MCF 10A (cell line): ENCODE results near the gene DDX27. TPM values are rescaled to one million over a fixed set of nuclear protein-coding genes. Genes with fewer than 3 reads are reported as not detected.

ENCODE experiments used
- BruUV-seq: library from RNA; stranded (reverse); fragments of 400-500 nt; replicated peaks from 2 replicates; lab custom pipeline; 2021; lab: Mats Ljungman, UMichigan
- CTCF ChIA-PET: fragments of 300-600 bp; sonication (Branson Sonifier 250); formaldehyde crosslinking; extraction: SDS; loops from one replicate; lab custom pipeline; 2021; ENCODE audit warnings: antibody characterized with exemption, inconsistent platforms; lab: Yijun Ruan, JAX
- POLR2A ChIA-PET: fragments of 300-600, 350-650 bp; sonication (Branson Sonifier 250); formaldehyde crosslinking; extraction: SDS; loops from one replicate; lab custom pipeline; 2020; ENCODE audit warnings: antibody characterized with exemption, inconsistent platforms; lab: Yijun Ruan, JAX
- DNase-seq: peaks from one replicate; pipeline ENCODE4 v3.0.0-alpha.2; 2018; ENCODE audit not compliant: unreplicated experiment
- H3K27ac Mint-ChIP-seq: one replicate; pipeline ENCODE4 v1.8.0; 2022; ENCODE audit warnings: mild to moderate bottlenecking, low read depth, mixed read lengths; ENCODE audit not compliant: unreplicated experiment
- H3K27me3 Mint-ChIP-seq: one replicate; pipeline ENCODE4 v1.8.0; 2022; ENCODE audit warnings: mixed read lengths; ENCODE audit not compliant: insufficient read depth, unreplicated experiment
- H3K36me3 Mint-ChIP-seq: one replicate; pipeline ENCODE4 v1.8.0; 2022; ENCODE audit warnings: mild to moderate bottlenecking, moderate library complexity, mixed read lengths; ENCODE audit not compliant: insufficient read depth, unreplicated experiment
- H3K4me1 Mint-ChIP-seq: one replicate; pipeline ENCODE4 v1.8.0; 2022; ENCODE audit warnings: mixed read lengths; ENCODE audit not compliant: insufficient read depth, unreplicated experiment
- H3K4me3 Mint-ChIP-seq: one replicate; pipeline ENCODE4 v1.8.0; 2022; ENCODE audit warnings: mild to moderate bottlenecking, moderate library complexity, mixed read lengths; ENCODE audit not compliant: unreplicated experiment
- H3K9me3 Mint-ChIP-seq: one replicate; pipeline ENCODE4 v1.8.0; 2022; ENCODE audit warnings: mixed read lengths; ENCODE audit not compliant: unreplicated experiment
- CTCF ChIP-seq: fragments of 200-600 bp; IDR thresholded peaks from one replicate; pipeline ENCODE4 v1.8.0; 2022; ENCODE audit warnings: antibody characterized with exemption, mild to moderate bottlenecking; ENCODE audit not compliant: unreplicated experiment
- intact Hi-C: fragments of 100-400 bp; cut with micrococcal nuclease; formaldehyde crosslinking; loops from 2 replicates; pipeline ENCODE4 v1.14.1; 2022
- total RNA-seq: library from RNA; stranded (reverse); gene quantifications from 2 replicates; pipeline ENCODE4 v1.2.3, GENCODE V29; 2022

DDX27 gene
- total RNA-seq, 1 experiment from 2014 or later: 56.4 TPM

GRCh38 chr20:49283176-49283702, 64.0 kb downstream of the DDX27 start:
- DNase-seq: peak; percentile 31
- TF ChIP-seq CTCF: no peak
- POLR2A ChIA-PET: interaction anchor here (0.6 to 8.8 kb wide), 10 partner anchors 6 to 633 kb away, joined by 3 to 170 read pairs (median 12); partner anchors contain the start of genes DDX27 and STAU1
- Mint-ChIP-seq H3K4me1 (peaks cover 79% of the 10 kb centered on the region), H3K4me3 (peak overlapping the region; percentile 81), H3K9me3 (no peaks in the 10 kb centered on the region), H3K27ac (peak overlapping the region; percentile 96), H3K27me3 (no peaks in the 10 kb centered on the region), H3K36me3 (peaks cover 100% of the 10 kb centered on the region)
- intact Hi-C loops: loop anchor here (5.0 kb wide), 1 partner anchor 39 kb away; no protein-coding TSS in a partner anchor
- CTCF ChIA-PET: interaction anchor here (0.6 to 1.6 kb wide), 2 partner anchors 37 to 1957 kb away, joined by 3 to 5 read pairs; no protein-coding TSS in a partner anchor
- no TSS peak for BruUV-seq

DNA sequence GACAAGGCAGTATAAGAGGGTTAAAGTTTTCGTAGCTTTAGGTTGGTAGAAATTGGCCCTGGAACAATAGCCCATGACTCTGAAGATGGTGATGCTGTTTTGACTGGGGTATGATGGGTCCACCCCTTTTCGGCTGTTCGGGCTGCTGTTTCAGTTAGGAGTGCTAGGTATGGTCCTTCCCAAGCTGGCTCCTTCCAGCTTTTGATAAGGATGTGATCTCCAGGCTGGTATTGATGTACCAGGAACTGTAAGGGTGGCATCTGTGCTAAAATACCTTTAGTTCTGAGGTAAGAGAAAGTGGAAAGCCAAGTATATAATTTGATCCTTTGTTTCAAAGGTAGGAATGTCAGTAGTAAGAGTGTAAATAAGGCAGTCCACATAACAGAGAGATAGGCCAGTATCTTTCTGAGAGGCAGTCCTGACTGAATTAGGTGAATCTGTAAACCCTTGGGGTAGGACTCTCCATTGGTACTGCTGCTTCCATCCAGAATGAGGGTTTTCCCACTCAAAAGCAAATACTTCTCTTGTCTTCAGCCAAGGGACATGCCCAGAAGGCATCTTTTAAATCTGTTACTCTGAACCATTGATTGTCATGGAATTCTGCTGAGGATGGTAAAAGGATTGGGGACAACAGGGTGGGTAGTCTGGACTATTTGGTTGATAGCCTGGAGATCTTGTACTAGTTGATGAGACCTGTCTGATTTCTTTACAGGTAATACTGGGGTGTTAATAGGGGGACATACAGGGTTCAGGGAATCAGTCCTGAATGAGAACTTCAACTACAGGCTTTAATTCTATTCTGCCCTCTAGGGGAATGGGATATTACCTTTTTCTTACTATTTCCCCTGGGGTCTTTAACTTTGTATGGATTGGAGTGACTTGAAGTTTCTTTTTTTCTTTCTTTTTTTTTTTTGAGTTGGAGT, 64.7 kb downstream of the DDX27 start:
- Mint-ChIP-seq H3K4me1 (peaks cover 79% of the 10 kb centered on the region), H3K9me3 (no peaks in the 10 kb centered on the region), H3K27ac (peak overlapping the region; percentile 96), H3K36me3 (peaks cover 100% of the 10 kb centered on the region), H3K27me3 (no peaks in the 10 kb centered on the region), H3K4me3 (peak overlapping the region; percentile 81)
- BruUV-seq: no TSS peak
- POLR2A ChIA-PET: interaction anchor here (0.6 to 8.8 kb wide), 7 partner anchors 5 to 632 kb away, joined by 3 to 170 read pairs (median 34); partner anchors contain the start of genes DDX27 and STAU1
- CTCF ChIA-PET: interaction anchor here (1.6 kb wide), 1 partner anchor 36 kb away, joined by 5 read pairs; no protein-coding TSS in a partner anchor
- DNase-seq: peak; percentile 30
- intact Hi-C loops: loop anchor here (5.0 kb wide), 1 partner anchor 38 kb away; no protein-coding TSS in a partner anchor
- TF ChIP-seq CTCF: no peak

DNA sequence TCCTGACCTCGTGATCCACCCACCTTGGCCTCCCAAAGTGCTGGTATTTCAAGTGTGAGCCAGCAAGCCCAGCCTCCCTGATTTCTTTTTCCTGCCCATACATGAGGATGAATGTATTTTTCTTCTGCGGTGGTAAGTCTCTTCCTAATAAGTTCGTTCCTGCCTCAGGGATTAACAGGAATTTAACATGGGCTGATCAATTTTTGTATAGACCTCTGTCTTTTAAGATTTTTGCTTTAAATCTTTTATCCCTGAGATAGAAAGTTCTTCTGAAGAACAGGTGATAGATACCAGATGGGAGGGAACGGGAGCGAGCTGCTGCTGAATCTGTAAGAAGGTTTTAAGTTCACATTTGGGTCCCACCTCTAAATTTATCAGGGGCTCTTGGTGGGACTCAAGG, 65.6 kb downstream of the DDX27 start:
- no peak for TF ChIP-seq CTCF
- peak overlapping the region; percentile 81 for H3K4me3 Mint-ChIP-seq
- no peaks in the 10 kb centered on the region for H3K27me3 Mint-ChIP-seq
- ChIA-PET POLR2A (interaction anchor here (0.9 to 8.5 kb wide), 3 partner anchors 6 to 11 kb away, joined by 3 to 170 read pairs (median 5); partner anchors contain the start of gene ZNFX1), CTCF (no interaction called here)
- no TSS peak for BruUV-seq
- intact Hi-C loops: loop anchor here (5.0 kb wide), 1 partner anchor 37 kb away; no protein-coding TSS in a partner anchor
- H3K9me3 Mint-ChIP-seq: no peaks in the 10 kb centered on the region
- DNase-seq: no peak
- H3K36me3 Mint-ChIP-seq: peaks cover 100% of the 10 kb centered on the region
- H3K4me1 Mint-ChIP-seq: peaks cover 79% of the 10 kb centered on the region
- H3K27ac Mint-ChIP-seq: no peak overlapping the region
